HL-60 (cell line): Measurements from ENCODE around the gene KRTAP13-4.

Experiments
- DNase-seq, 2 experiments: peaks; one replicate each; pipeline ENCODE4 v3.0.0-alpha.2; 2010 to 2020; ENCODE audit warnings: low read depth in 1 of 2, low spot score in 1 of 2
- H3K27ac ChIP-seq: fragments of 250-450 bp; sonication (Bioruptor Pico); replicated peaks from 2 replicates; pipeline ENCODE4 v1.5.1; 2020; ENCODE audit warnings: mild to moderate bottlenecking, moderate library complexity
- H3K27me3 ChIP-seq: fragments of 250-450 bp; sonication (Bioruptor Pico); 2 replicates; pipeline ENCODE4 v1.5.1; 2021; ENCODE audit warnings: mild to moderate bottlenecking, moderate library complexity; ENCODE audit not compliant: insufficient read depth, poor library complexity, severe bottlenecking
- H3K4me3 ChIP-seq: replicated peaks from 2 replicates; pipeline ENCODE4 v1.5.1; 2011; ENCODE audit warnings: mild to moderate bottlenecking, control low read depth, low read length; ENCODE audit not compliant: insufficient read depth
- CTCF ChIP-seq: IDR thresholded peaks from one replicate; pipeline ENCODE4 v1.5.1; 2011; ENCODE audit warnings: low read length, control low read depth, inconsistent platforms; ENCODE audit not compliant: insufficient read depth
- GABPA ChIP-seq: IDR thresholded peaks from 2 replicates; pipeline ENCODE4 v1.6.1; 2012; ENCODE audit warnings: low read depth
- POLR2AphosphoS5 ChIP-seq: IDR thresholded peaks from 2 replicates; pipeline ENCODE4 v1.6.1; 2012; ENCODE audit warnings: low read depth
- REST ChIP-seq: IDR thresholded peaks from 2 replicates; pipeline ENCODE4 v1.6.1; 2012; ENCODE audit warnings: low read depth; ENCODE audit not compliant: insufficient replicate concordance
- SPI1 ChIP-seq: IDR thresholded peaks from 2 replicates; pipeline ENCODE4 v1.6.1; 2012; ENCODE audit warnings: low read depth, mild to moderate bottlenecking, borderline replicate concordance

KRTAP13-4 gene

GRCh38 chr21:30468900-30469714 is 39.1 kb downstream of the KRTAP13-4 start:
- H3K27ac ChIP-seq = no peak overlapping the region
- H3K4me3 ChIP-seq = no peak overlapping the region
- no peak for DNase-seq
- H3K27me3 ChIP-seq = no peaks in the 10 kb centered on the region
- TF ChIP-seq SPI1 (no peak), GABPA (no peak), POLR2AphosphoS5 (no peak), REST (no peak), CTCF (no peak)

- Histone ChIP-seq H3K27me3 (no peaks in the 10 kb centered on the region), H3K4me3 (no peak overlapping the region), H3K27ac (no peak overlapping the region)
- DNase-seq = no peak
- TF ChIP-seq POLR2AphosphoS5 (no peak), CTCF (no peak), GABPA (no peak), REST (no peak), SPI1 (no peak)
Measured at GRCh38 chr21:30478004-30478403, 48.0 kb downstream of the KRTAP13-4 start.

- H3K27ac ChIP-seq = no peak overlapping the region
- no peaks in the 10 kb centered on the region for H3K27me3 ChIP-seq
- H3K4me3 ChIP-seq = no peak overlapping the region
- DNase-seq = no peak
- TF ChIP-seq SPI1 (no peak), REST (no peak), POLR2AphosphoS5 (no peak), CTCF (no peak), GABPA (no peak)
Measured at GRCh38 chr21:30479259-30479658, 49.2 kb downstream of the KRTAP13-4 start.
